Heart right ventricle (tissue), 16 donors: Measurements from ENCODE around the gene CCDC50. TPM values are rescaled to one million over a fixed set of nuclear protein-coding genes. Genes with fewer than 3 reads are reported as not detected.

Source experiments
- ATAC-seq, 8 donors: fragments of 200-7000 bp; cut with Tn5 transposase; one replicate each; pipeline ENCODE4 v1.9.1; 2020; ENCODE audit warnings: mild to moderate bottlenecking in 8 of 8, moderate library complexity in 8 of 8, moderate number of reproducible peaks in 1 of 8
- DNase-seq, 2 donors: peaks; one replicate each; pipeline ENCODE4 v3.0.0-alpha.2; 2020
- H3K27ac ChIP-seq, 10 donors: fragments of 200-600 bp; sonication (generic) in 2 of 10; one replicate each; pipeline versions ENCODE4 v1.5.0 to v1.8.0; 2020 to 2022; ENCODE audit warnings: mild to moderate bottlenecking in 3 of 10
- H3K27me3 ChIP-seq, 7 donors: fragments of 200-600 bp; one replicate each; pipeline ENCODE4 v1.8.0; 2021 to 2022; ENCODE audit warnings: mild to moderate bottlenecking in 2 of 7
- H3K36me3 ChIP-seq, 9 donors: fragments of 200-600 bp; sonication (generic) in 1 of 9; one replicate each; pipeline versions ENCODE4 v1.5.0 to v1.8.0; 2020 to 2022; ENCODE audit warnings: mild to moderate bottlenecking in 2 of 9
- H3K4me1 ChIP-seq, 9 donors: fragments of 200-600 bp; sonication (generic) in 1 of 9; one replicate each; pipeline versions ENCODE4 v1.5.0 to v1.8.0; 2020 to 2022; ENCODE audit warnings: mild to moderate bottlenecking in 4 of 9
- H3K4me3 ChIP-seq, 10 donors: fragments of 200-600 bp; sonication (generic) in 2 of 10; one replicate each; pipeline versions ENCODE4 v1.5.0 to v1.8.0; 2020 to 2022; ENCODE audit warnings: mild to moderate bottlenecking in 7 of 10, moderate library complexity in 2 of 10
- H3K9me3 ChIP-seq, 11 donors: fragments of 200-600 bp in 10 of 11; sonication (generic) in 2 of 11; one replicate each; pipeline versions ENCODE4 v1.5.0 to v1.8.0; 2013 to 2022; ENCODE audit warnings: mild to moderate bottlenecking in 2 of 11, control low read depth in 1 of 11, moderate library complexity in 1 of 11
- WGBS, 2 donors: extraction: QIAGEN DNeasy Blood & Tissue Kit; methylation state at CpG; one replicate each; pipeline ENCODE4 v1.1.7; 2013; ENCODE audit warnings: inconsistent platforms in 1 of 2; 5-methylcytosine and 5-hydroxymethylcytosine counted together
- intact Hi-C, 10 donors: fragments of 100-400 bp; cut with DNase I; formaldehyde crosslinking; loops; one replicate each; pipeline versions ENCODE4 v1.11.1 to v1.14.2; 2022
- polyA plus RNA-seq, 2 donors: library from polyadenylated mRNA; stranded (reverse); fragments of 200-250 nt; gene quantifications; one replicate each; pipeline ENCODE4 v1.2.3, GENCODE V29; 2013
- total RNA-seq, 10 donors: library from RNA; stranded (reverse); fragmentation: NEBNext Ultra II Directional in 3 of 10; extraction: Animal tissue kit (Norgen Biotek cat#: 25700) in 3 of 10; gene quantifications; one replicate each; pipeline versions ENCODE4 v1.2.1 to v1.2.4, GENCODE V29; 2021 to 2023
- TF ChIP-seq, protein P1 (sequence below), 9 donors: fragments of 200-600 bp; sonication (generic) in 2 of 9; IDR thresholded peaks; one replicate each; pipeline versions ENCODE4 v1.5.0 to v1.8.0; 2021 to 2022; ENCODE audit warnings: antibody characterized with exemption in 9 of 9, mild to moderate bottlenecking in 5 of 9, moderate library complexity in 1 of 9
- donor health status: Arrhythmogenic right ventricular cardiomyopathy.
- donor health status: ischemic (EF 13 %, LVEDD 7.1; RV severe dilation, severe dysfunction).
- donor health status: healthy with polysubstance abuse.
- donor health status: DM: no; HTN: yes; CAD: no.
- donor health status: DM: no; HTN: no; CAD: no.
- donor health status: ischemic (EF 25% LVEDD 6.9; RV normal size, moderate dysfunction).
- donor health status: ischemic (EF 25% LVEDD 5.7; RV mildly dilated, moderate dysfunction).
- donor health status: healthy.
- donor health status: DM: yes; HTN: yes; CAD: no.
- donor health status: Ischemic cardiomyopathy.
- donor health status: ischemic (EF 35%, LVEDD 5.7; RV mildly dilated, moderate dysfunction).
- donor health status: nonischemic (EF 11% LVEDD 7.7; RV severe dilation, severe dysfunction).
- donor health status: DM: yes; HTN: yes; CAD: no.
- donor health status: PGD.
- donor health status: ischemic (EF 29% LVEDD 5.4; RV normal size, mild dysfunction).
- donor health status: nonischemic (EF 23%, LVEDD 6.1; RV moderate dilation, normal function).

Gene CCDC50
- total and polyA plus RNA-seq, 12 donors: 14.3 to 58.8 (median 51.0) TPM

- WGBS, 2 donors: 61 to 70% methylated on average over 2 of the region's 2 CpGs
- H3K9me3 ChIP-seq: peaks cover 0 to 8% (median 0%) of the 10 kb centered on the region in 11 donors
- intact Hi-C loops: no loop called here
Measured at GRCh38 chr3:191441687-191442086, 112.5 kb downstream of the CCDC50 start.

GRCh38 chr3:191444569-191444968 lies 115.4 kb downstream of the CCDC50 start:
- no peaks in the 10 kb centered on the region for H3K36me3 ChIP-seq
- DNase-seq (no peak), ATAC-seq (no peak)
- WGBS, 2 donors: 85 to 88% methylated on average over 3 of the region's 3 CpGs
- H3K27me3 ChIP-seq: no peaks in the 10 kb centered on the region
- no peak overlapping the region for H3K4me3 ChIP-seq
- H3K4me1 ChIP-seq: no peaks in the 10 kb centered on the region
- intact Hi-C loops: no loop called here
- H3K27ac ChIP-seq: no peak overlapping the region
- TF ChIP-seq, protein P1, sequence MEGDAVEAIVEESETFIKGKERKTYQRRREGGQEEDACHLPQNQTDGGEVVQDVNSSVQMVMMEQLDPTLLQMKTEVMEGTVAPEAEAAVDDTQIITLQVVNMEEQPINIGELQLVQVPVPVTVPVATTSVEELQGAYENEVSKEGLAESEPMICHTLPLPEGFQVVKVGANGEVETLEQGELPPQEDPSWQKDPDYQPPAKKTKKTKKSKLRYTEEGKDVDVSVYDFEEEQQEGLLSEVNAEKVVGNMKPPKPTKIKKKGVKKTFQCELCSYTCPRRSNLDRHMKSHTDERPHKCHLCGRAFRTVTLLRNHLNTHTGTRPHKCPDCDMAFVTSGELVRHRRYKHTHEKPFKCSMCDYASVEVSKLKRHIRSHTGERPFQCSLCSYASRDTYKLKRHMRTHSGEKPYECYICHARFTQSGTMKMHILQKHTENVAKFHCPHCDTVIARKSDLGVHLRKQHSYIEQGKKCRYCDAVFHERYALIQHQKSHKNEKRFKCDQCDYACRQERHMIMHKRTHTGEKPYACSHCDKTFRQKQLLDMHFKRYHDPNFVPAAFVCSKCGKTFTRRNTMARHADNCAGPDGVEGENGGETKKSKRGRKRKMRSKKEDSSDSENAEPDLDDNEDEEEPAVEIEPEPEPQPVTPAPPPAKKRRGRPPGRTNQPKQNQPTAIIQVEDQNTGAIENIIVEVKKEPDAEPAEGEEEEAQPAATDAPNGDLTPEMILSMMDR (IDR thresholded peaks at IDR 0.05): no peak
- H3K9me3 ChIP-seq: peaks cover 0 to 14% (median 0%) of the 10 kb centered on the region in 11 donors

More at GRCh38 chr3:191441687-191442086, 112.5 kb downstream of the CCDC50 start:
- no peak for ATAC-seq
- Histone ChIP-seq H3K27me3 (no peaks in the 10 kb centered on the region), H3K4me1 (no peaks in the 10 kb centered on the region), H3K36me3 (no peaks in the 10 kb centered on the region), H3K27ac (no peak overlapping the region), H3K4me3 (no peak overlapping the region)
- TF ChIP-seq, protein P1 (IDR thresholded peaks at IDR 0.05): no peak
- DNase-seq: no peak

Other genes with a start within 250 kb of the CCDC50 start
- under 1 TPM in 7 of 10 donors, not detected in 3; 0.07 to 0.72 (median 0.32) TPM for gene OSTN, start 130.2 kb upstream of the CCDC50 start, total RNA-seq
- under 1 TPM in 1 of 2 donors, not detected in 1; 0.15 TPM for gene OSTN, start 130.2 kb upstream of the CCDC50 start, polyA plus RNA-seq
- under 1 TPM in 5 of 10 donors, not detected in 5; 0.10 to 0.53 (median 0.43) TPM for gene UTS2B, start 1.1 kb downstream of the CCDC50 start, total RNA-seq
- under 1 TPM; 0.16 to 0.22 TPM for gene UTS2B, start 1.1 kb downstream of the CCDC50 start, polyA plus RNA-seq
- not detected for gene PYDC2, start 131.8 kb downstream of the CCDC50 start, total RNA-seq
- not detected for gene PYDC2, start 131.8 kb downstream of the CCDC50 start, polyA plus RNA-seq